Cardiac septum (tissue), 1 donor: ENCODE data around the gene C1orf87. TPM values are rescaled to one million over a fixed set of nuclear protein-coding genes. Genes with fewer than 3 reads are reported as not detected.
"Not testable (repeated sequence)": the region's sequence is repeated elsewhere in the genome, so short reads cannot be mapped to it uniquely, and the experiment has no call there.

Experiments
- DNase-seq: peaks from one replicate; pipeline ENCODE4 v3.0.0-alpha.2; 2020; ENCODE audit warnings: low spot score
- intact Hi-C: fragments of 100-400 bp; cut with DNase I; formaldehyde crosslinking; loops from one replicate; pipeline ENCODE4 v1.14.0; 2022
- total RNA-seq: library from RNA; stranded (reverse); fragmentation: NEBNext Ultra II Directional; extraction: Animal tissue kit (Norgen Biotek cat#: 25700); gene quantifications from one replicate; pipeline ENCODE4 v1.2.1, GENCODE V29; 2021
- donor health status: DM: no; HTN: no; CAD: no.

Gene C1orf87
- total RNA-seq, 1 donor from 2014 or later, result not detected

DNA sequence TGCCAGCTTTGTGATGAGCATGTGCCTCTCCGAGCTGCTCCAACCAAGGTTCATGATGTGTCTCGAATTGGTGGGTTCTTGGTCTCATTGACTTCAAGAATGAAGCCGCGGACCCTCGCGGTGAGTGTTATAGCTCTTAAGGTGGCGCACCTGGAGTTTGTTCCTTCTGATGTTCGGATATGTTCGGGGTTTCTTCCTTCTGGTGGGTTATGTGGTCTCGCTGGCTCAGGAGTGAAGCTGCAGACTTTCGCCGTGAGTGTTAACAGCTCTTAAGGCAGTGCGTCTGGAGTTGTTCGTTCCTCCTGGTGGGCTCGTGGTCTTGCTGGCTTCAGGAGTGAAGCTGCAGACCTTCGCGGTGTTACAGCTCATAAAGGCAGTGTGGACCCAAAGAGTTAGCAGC lies 104.8 kb downstream of the C1orf87 start:
- not testable (repeated sequence) for DNase-seq

DNA sequence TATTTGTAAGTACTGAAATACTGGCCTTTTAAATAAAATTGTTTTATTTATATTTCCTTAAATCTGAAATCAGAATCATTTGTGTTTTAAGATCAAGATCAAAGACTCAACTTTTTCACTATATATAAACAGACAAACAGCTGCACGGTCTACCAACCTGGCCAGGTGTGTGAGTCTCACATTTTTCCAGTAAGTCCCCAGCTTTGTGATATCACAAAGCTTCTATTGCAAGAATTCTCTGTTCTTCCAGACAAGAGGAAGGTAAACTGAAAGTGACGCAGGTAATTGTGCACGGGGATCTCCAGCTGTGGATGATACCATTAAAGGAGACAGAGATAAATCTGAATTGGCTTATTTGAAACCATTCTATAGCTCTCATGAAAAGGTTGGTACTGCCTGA lies 105.8 kb downstream of the C1orf87 start:
- DNase-seq, result no peak
- intact Hi-C loops, result no loop called here

More for the DNA sequence above, 104.8 kb downstream of the C1orf87 start:
- intact Hi-C loops, result not testable (repeated sequence)

DNA sequence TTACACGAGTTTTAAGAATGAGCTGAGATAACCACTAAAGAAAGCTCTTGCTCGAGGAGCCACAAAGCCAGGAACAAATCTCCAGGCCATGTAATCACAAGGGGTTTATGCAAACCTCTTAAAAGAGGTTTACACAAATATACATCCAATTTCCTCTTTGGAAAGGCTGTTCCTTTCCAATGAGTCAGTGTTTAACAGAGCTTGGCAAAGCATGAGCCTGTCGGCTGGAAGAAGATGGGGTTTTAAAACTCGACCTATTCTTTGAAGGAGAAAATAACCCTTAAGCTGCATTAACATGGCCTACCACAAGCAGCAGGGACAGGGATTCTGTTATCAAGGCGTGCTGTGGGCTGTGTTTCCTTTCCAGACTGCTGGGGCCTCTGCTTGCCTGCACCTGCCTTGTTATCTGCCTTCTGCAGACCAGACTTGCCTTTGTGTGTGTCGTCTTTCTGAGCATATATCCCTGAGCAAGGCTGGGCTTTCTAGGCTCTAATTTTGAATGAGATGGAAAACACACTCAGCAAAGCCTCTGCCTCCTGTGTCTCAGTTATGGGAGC lies 106.4 kb downstream of the C1orf87 start:
- no peak for DNase-seq
- intact Hi-C loops, result no loop called here

DNA sequence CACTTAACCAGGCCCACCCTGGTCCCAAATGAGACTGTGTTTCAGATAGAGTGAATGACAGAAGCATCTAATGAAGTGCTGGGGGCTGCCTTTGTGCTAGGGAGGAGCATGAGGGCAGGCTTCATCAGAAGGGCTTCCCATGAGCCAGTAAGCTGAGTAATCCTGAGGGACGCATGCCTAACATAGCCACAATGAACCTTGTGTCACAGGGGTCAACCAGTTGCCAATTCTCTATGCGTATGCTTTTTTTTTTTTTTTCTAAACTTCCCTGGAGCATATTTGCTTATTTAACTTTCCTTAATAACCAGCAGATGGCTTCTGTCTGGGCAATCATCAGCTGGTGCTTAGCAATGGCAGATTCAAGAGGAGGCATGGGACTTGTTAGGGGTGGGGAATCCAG lies 121.5 kb downstream of the C1orf87 start:
- intact Hi-C loops, result no loop called here
- no peak for DNase-seq

DNA sequence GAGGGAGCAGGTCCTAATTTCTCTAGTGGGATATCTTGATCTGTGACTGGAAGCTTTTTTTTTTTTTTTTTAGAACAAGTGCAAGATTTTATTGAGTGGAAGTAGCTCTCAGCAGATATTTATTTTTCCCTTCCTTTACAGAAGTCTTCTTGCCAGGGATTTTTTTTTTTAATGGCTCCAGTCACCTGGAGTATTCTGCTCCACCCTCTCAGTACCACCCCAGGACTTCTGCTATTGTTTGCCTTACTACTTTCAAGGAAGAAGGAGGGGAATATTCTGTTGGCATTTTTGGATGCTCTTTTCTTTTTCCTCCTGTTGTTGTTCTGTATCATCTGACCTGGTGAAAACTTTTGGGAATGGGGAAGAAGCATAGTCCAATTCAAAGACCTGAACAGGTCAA lies 123.9 kb downstream of the C1orf87 start:
- DNase-seq, result no peak
- intact Hi-C loops, result no loop called here

DNA sequence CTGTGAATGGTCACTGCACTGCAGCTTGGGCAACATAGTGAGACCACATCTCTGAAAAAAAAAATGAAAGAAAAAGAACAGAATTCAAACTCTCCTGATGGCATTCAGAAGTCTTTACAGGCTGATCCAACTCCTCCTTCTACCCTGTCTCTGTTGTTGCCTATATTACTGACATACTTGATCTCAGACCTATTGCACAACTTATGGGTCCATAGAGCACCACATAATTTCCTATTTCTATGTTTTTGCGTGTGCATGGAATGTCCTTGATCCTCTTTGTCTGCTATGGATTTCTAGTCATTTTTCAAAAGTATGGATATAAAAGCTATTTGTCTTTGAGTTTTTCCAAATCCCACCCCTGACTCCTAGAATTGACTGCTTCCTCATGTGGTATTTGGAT lies 124.6 kb downstream of the C1orf87 start:
- DNase-seq, result no peak
- intact Hi-C loops, result loop anchor here (1.0 kb wide), 1 partner anchor 70 kb away; no protein-coding TSS in a partner anchor

DNA sequence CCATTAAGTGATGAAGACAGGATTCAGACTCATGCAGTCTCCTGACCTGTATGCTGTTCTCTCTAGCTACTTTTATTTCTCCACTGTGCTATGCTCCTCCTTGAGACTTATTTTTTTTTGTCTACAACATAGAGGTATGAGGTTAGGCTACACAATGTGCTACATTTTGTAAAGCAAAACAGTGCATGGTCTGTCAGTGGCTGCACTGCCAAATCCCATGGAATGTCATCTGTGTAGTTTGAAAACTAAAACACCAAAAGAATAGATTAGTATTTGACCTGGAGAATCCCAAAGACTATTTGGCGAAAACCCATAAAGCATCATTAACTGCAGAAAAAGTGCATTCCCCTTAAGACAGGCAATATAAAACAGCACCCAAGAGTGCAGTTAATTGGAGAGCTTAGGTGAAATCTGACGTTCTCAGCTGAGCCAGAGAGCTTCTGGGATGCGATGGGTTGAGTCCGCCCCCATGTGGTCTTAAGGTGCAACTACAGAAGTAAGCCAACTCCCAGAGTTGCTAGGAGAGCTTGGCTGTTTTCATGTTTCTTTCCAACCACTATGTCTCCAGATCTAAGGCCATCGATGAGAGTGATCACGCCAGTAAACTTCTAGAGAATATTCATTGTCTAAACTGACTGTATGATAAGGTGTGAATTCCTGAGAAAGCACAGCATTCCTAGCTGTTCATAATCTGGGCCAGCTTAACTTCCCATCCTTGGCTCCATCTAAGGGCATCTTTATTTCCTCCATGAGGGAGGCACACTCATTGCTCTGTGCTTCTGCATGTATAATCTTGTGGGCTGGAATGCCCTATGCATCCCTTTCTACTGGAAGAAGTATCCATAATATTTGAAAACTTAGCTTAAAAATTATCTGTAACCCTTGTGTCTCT lies 126.3 kb downstream of the C1orf87 start:
- intact Hi-C loops, result no loop called here
- no peak for DNase-seq

DNA sequence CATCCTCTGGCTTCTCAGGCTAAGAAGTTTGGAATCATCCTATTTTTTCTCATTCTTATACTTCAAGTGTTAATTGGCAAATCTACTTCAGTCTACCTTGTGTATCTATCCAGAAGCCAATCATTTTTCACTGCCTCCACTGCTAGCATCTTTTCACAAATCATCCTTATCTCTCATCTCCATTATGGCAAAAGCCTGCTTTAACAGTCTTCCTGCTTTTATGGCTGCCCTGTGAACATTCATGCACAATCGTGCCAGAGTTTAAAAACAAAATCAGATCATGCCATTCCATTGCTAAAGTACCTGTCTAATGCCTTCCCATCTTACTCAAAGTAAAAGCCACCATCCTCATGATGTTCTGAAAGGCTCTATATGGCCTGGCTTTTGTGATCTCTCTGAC lies 127.8 kb downstream of the C1orf87 start:
- no peak for DNase-seq
- intact Hi-C loops, result no loop called here

Other genes with a start within 250 kb of the C1orf87 start
- 160 TPM for gene CYP2J2, start 147.0 kb downstream of the C1orf87 start, total RNA-seq